A549 treated with RU486 at 1 μM for 4 hours (cell line): ENCODE results near the gene MPDZ. TPM values are rescaled to one million over a fixed set of nuclear protein-coding genes. Genes with fewer than 3 reads are reported as not detected.

Experiments used
- total RNA-seq: library from RNA; stranded (reverse); fragments of 200-300 nt; extraction: Qiagen RNA extraction; gene quantifications from 5 replicates; pipeline ENCODE4 v1.2.3, GENCODE V29; 2022; ENCODE audit warnings: low read depth

MPDZ gene, protein sequence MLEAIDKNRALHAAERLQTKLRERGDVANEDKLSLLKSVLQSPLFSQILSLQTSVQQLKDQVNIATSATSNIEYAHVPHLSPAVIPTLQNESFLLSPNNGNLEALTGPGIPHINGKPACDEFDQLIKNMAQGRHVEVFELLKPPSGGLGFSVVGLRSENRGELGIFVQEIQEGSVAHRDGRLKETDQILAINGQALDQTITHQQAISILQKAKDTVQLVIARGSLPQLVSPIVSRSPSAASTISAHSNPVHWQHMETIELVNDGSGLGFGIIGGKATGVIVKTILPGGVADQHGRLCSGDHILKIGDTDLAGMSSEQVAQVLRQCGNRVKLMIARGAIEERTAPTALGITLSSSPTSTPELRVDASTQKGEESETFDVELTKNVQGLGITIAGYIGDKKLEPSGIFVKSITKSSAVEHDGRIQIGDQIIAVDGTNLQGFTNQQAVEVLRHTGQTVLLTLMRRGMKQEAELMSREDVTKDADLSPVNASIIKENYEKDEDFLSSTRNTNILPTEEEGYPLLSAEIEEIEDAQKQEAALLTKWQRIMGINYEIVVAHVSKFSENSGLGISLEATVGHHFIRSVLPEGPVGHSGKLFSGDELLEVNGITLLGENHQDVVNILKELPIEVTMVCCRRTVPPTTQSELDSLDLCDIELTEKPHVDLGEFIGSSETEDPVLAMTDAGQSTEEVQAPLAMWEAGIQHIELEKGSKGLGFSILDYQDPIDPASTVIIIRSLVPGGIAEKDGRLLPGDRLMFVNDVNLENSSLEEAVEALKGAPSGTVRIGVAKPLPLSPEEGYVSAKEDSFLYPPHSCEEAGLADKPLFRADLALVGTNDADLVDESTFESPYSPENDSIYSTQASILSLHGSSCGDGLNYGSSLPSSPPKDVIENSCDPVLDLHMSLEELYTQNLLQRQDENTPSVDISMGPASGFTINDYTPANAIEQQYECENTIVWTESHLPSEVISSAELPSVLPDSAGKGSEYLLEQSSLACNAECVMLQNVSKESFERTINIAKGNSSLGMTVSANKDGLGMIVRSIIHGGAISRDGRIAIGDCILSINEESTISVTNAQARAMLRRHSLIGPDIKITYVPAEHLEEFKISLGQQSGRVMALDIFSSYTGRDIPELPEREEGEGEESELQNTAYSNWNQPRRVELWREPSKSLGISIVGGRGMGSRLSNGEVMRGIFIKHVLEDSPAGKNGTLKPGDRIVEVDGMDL (N-terminal part only)
- 8.5 to 14.0 TPM (median 12.5 TPM) in 5 replicates for total RNA-seq

DNA sequence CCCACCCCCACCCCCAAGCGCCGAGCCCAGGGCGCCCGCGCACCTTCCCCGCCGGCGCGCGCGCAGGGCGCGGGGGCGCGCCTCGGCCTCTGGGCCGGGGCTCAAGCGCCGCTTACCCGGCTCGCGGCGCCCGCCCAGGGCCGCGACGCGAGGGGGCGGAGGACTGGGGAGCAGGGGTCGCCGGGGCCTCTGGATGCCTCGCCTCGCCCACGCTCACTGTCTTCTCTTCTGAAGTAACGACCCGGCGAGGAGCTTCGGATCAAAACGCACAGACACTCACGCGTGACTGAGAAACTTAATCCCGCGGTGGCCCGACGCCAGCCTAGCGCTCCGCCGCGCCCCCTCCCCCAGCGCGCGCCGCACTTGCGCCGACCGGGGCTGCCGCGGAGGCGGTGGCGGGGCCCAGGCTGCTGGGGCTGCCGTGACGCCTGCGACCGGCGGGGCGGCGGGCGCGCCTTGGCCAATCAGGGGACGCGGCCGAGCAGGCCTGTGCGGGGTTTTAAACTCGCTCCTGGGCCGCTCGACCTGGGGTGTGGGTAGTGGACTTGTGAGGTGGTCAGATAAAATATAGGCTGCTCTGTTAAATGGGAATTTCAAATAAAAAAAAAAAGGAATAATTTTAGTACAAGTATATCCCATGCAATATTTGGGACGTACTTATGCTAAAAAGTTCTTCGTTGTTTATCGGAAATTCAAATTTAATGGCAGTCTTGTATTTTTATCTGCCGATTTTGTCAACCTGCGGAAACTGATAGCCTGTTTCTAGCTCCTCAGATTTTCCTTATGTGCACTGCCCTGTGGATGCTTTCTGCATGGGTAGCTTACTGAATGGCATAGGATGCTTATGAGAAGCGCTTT lies at the start of gene MPDZ:
TSS of gene MPDZ (minus strand) at position 409 of the 858 bp plus-strand sequence. CDS start 29,377 bp downstream, outside the sequence.

